CD4-positive, alpha-beta T cell treated with Interleukin-4 for 1 hour (primary cell): ENCODE results near the gene ASB14.

Experiments
- DNase-seq, 2 donors: peaks; one replicate each; pipeline ENCODE4 v3.0.0-alpha.2; 2020 to 2022

ASB14 gene

DNA sequence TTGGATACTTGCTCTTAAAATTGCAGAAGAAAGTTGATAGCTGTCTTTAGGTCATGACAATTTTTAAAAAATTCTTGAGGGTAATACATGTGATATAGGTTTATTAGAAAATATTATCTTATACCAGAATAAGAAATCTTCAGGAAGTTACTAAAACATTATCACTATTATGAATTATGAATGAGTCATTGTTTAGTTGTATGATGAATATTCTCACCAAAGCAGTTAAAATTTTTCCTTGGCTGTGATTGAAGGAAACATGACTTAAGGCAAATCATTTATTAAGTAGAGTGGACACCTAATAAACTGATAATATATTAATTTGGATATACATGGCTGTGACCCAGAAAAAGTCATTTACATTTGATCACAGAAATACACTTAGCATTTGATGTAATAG is 34.8 kb downstream of the ASB14 start:
- DNase-seq, result no peak

DNA sequence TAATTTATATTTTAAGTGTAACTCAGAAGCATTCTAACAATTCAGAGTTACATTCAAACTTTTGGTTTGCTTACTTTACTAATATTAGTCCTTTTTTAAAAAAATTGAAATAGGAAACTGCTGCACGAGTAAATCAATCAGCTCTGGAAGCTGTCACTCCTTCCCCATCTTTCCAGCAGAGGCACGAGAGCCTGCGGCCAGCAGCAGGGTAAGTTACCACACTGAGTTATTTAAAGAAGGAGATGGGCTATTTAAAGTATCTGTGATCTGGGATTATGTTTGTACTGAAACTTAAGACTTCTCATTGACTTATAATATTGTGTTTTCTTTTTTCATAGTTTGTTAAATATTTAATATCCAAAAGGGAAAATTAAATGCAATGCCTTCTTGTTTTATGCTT is 35.6 kb downstream of the ASB14 start:
- DNase-seq, result no peak

DNA sequence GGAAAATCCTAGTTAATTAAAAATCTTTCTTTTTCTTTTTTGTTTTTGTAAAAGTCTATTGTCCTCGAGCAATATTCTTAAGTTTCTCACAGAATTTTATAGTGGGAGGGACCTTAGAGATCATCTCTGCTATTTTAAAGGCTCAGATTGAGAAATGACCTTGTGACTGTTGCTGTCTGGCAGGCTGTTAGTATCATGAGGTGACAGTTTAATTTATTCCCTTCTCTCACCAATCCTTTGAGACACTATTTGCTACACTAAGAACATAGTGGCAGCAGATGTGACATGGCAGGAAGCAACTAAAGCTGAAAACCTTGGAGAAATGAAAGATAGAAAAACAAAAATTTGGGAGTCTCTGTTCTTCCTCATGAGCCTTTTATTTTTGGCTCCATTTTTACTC is 40.1 kb downstream of the ASB14 start:
- no peak for DNase-seq

DNA sequence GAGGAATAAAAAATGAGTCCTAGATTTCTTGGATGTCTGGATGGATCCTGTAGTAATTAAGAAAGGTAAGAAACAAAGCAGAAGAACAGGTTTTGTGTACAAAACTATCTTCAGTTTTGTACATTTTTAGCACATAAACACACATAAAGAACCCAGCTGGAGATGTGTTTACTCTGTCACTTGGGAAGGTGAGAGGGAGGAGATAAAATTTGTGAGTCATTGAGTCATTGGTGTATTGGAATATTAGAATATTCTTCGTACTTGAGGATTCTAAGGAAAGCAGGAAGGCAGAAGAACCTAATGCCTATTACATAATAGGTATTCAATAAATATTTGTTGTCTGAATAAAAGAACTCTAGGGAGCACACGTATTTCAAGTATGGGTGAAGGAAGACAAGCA is 47.5 kb downstream of the ASB14 start:
- DNase-seq, result no peak

DNA sequence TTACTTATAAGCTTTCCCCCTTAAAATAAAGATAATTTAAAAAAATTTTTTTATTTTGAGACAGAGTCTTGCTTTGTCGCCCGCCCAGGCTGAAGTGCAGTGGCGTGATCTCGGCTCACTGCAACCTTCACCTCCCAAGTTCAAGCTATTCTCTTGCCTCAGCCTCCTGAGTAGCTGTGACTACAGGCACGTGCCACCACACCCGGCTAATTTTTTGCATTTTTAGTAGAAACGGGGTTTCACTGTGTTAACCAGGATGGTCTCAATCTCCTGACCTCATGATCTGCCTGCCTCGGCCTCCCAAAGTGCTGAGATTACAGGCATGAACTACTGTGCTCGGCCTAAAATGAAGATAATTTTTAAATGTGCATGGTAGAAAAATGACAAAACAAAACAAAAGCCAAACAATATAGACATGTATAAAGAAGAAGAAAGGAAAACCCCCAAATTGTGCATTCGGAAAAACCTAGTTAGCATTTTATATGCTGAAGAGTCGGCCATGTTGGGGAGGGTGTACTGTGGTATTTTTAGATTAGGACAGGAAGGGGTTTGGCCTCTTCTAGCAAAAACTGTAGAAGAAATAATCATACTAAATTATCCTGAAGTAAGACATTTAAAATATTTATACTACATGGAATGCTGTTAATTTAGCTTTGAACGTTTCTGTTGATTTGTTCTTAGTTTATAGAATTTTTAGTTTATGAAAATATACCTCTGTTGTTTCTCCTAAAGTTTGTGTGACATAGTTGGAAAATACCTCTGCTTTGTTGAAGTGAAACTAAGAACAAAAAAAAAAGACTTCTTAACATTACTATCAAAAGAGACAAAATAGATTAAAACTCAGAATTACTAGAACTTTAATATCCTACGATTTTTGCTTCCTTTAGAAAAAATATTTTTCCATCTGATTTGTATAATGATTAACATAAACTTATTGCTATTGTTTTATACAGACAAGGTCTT is 57.6 kb downstream of the ASB14 start:
- no peak for DNase-seq

DNA sequence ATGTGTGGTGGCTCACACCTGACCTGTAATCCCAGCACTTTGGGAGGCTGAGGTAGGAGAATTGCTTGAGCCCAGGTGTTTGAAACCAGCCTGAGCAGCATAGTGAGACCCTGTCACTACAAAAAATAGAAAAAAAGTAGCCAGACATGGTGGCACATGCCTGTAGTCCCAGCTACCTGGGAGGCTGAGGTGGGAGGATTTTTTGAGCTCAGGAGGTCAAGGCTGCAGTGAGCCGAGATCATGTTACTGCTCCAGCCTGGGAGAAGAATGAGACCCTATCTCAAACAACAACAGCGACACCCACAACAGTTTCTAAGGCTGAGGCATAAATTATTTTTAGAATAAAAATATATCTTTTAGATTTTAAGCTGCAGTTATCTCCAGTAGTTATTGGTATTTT is 58.7 kb downstream of the ASB14 start:
- no peak for DNase-seq

DNA sequence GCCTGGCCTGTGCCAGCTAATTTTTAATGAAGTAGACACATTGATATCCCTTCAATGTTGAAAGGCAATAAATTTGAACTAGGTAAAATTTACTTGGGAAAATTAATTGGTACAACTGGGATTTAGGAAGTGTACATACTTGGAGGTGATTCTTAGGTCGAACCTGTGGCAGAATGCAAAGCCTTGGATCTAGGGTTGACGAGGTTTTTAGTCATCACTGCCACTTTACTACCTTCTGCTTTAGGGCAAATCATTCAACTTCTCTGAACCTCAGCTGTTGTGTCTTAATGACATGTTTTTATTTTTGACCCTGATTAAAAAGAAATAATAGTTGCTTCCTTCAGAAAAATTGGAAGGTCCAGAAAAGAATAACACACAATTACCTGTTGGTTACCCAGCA is 62.5 kb downstream of the ASB14 start:
- no peak for DNase-seq

DNA sequence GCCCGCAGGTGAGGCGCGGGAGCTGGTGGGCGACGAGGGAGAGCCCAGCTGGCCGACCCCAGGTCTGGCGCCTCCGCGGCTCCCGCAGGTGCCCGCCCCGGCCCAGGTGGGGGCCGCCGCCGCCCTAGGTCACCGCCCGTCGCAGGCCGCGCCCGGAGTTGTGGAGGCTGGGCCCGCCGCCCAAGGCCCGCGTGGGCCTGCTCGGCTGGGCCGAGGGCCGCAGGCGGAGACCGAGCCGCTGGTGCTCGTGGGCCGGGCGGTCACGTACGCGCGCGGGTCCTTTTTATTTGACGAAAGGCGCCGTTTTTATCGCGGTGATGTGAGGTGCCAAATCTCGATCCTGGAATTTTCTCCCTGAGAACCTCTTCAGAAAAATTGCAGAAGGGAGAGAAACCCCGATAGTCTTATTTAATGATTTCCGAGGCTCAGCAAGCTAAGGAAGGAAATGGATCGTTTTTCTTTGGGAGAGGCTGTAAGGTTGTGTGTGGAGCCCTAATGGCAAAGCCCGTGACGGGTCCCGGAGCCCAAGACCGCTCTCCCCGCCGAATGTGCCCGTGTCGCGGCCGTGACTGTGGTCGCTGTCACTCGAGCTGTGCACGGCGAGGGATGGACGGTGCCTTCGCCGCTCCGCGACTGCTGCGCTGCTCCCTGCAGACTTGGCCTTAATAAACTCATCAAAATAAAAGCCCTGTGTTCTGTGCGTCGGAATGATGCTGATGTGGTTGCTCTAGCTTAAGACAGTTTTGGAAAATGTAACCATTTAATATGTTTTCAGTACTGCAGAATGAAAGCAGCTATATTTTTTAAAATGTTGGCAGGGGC is 64.3 kb downstream of the ASB14 start:
- DNase-seq, result peak; percentile 30 to 43

DNA sequence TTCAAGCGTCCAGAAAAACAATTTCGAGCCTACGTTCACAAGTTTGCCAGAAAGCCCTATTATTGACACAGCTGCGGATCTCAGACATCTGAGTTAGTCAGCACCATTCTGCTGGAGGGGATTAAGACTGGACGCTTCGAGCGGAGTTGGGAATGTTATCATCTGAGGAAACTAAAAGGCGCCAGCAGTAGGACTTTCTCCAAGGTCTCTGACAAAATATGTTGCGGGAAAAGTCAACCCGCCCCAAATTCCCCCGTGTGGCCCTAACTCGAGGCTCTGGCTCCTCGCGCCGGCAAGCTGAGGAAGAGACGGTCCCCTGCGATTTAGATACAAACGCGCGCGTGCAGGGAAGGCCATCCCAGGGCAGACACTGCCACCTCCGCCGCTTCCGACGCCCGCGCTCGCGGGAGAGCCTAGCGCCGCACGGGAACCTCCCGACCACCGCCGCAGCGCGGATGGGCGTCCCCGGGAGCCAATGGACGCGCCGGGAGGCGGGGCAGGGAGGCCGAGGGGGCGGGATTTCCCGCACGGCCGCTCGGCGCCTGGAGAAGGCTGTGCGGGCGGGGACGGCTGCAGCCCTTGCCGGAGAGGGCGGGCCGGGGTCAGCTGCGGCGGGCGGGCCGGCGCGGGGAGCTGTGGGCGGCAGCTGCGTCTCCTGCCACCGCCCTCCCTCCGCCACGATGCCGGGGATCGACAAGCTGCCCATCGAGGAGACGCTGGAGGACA is 65.1 kb downstream of the ASB14 start, which contains the start of gene APPL1:
Gene APPL1 (plus strand): TSS at position 526 of the 726 bp plus-strand sequence. CDS start 155 bp downstream, at position 681.
- peak; percentile 86 to 88 for DNase-seq

DNA sequence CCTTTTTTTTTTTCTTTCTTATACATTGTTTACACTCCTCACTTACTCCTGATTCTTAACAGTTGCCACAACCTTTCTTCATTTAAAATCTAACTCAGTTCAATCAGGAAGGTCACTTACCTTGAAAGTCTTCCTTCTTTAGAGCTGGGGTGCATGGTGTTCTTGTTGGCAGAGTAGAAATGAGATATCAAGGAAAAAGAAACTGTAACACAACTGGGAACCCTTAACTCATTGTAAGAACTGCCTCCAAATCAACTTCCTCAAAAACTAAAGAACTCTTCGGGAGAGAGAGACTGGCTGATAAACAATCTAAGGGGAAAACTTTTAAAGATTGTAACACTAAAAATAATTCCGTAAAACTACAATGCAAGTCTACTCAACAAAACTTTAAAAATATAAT is 66.3 kb downstream of the ASB14 start:
- DNase-seq, result no peak

DNA sequence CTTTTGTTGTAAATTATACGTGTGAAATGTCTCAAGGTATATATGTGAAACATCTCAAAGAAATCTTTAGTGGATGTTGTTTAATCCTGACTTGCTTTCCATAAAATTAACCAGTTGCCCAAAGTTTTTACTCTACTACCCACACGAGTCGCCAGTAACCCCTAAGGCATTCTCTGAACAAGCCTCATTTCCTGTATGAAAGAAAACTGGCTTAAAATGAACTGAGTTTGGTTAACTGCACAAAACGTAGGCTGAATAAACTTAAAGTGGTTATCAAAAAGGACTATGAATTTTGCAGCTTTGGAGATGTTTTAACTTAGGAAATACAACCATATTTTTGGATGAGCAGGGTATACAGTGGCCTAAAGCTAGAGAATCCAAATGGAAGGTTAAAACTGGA is 67.6 kb downstream of the ASB14 start:
- no peak for DNase-seq

DNA sequence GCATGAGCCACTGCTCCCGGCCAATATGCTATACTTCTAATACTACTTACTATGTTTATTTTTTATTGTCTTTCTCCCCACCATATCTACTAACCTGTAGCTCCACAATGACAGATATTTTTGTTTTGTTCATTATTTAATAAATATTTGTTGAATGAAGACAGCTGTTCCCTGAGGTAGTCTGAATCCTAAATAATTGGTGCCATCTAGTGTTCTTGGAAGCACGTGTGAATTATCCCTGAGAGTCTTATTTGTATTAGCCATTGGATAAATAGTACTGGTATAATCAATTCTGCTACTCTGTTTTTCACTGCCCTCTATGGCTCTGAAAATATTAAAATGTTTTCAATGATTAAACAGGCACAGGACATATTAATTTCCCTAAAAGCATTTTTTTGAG is 70.6 kb downstream of the ASB14 start:
- no peak for DNase-seq
